Occipital lobe (tissue), 2 donors: ENCODE results near the gene MRPL52. TPM values are rescaled to one million over a fixed set of nuclear protein-coding genes. Genes with fewer than 3 reads are reported as not detected.
"Not testable (repeated sequence)": the region's sequence is repeated elsewhere in the genome, so short reads cannot be mapped to it uniquely, and the experiment has no call there.

Source experiments
- DNase-seq: peaks from one replicate; lab custom pipeline; 2025; lab: John Stamatoyannopoulos, UW
- total RNA-seq: library from RNA; depleted of rRNA; stranded (reverse); fragments of >200 nt; gene quantifications from one replicate; pipeline ENCODE4 v1.2.3, GENCODE V29; 2014

The MRPL52 gene
- total RNA-seq, 1 donor from 2014 or later = 16.4 TPM

- DNase-seq = no peak
Observed at GRCh38 chr14:22808388-22809209, 21.1 kb upstream of the MRPL52 start.

- no peak for DNase-seq
Observed at GRCh38 chr14:22811722-22812121, 18.0 kb upstream of the MRPL52 start.

- DNase-seq = no peak
Observed at GRCh38 chr14:22812744-22813143, 16.9 kb upstream of the MRPL52 start.

DNA sequence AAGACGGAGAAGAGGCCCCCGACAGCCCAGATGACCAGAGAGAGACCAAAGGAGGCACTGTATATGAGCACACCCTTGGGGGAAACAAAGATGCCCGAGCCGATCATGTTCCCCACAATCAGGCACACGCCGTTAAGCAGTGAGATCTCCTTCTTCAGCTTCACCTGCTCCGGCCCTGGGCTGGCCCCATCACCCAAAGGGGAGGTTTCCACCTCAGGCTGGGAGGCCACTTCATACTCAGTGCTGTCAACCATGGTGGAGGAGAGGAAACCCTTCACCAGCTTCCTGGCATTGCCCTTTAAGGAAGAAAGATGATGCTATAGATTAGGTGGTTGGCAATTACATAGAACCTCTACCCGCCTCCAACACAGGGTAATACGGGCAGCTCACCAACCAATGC, 16.5 kb upstream of the MRPL52 start:
- no peak for DNase-seq

- DNase-seq = no peak
Observed at GRCh38 chr14:22814373-22814772, 15.3 kb upstream of the MRPL52 start.

GRCh38 chr14:22814941-22815713, 14.6 kb upstream of the MRPL52 start, which contains the start of gene SLC7A7:
TSS of gene SLC7A7 (minus strand) at chr14:22815435. CDS start at chr14:22813398, 2,037 bp downstream.
- no peak for DNase-seq

GRCh38 chr14:22819151-22819988, 10.3 kb upstream of the MRPL52 start:
- DNase-seq = no peak

- no peak for DNase-seq
Observed at GRCh38 chr14:22820731-22821130, 9.0 kb upstream of the MRPL52 start.

GRCh38 chr14:22821193-22822015, 8.3 kb upstream of the MRPL52 start:
- DNase-seq = no peak

- DNase-seq = no peak
Observed at GRCh38 chr14:22822016-22822570, 7.6 kb upstream of the MRPL52 start.

DNA sequence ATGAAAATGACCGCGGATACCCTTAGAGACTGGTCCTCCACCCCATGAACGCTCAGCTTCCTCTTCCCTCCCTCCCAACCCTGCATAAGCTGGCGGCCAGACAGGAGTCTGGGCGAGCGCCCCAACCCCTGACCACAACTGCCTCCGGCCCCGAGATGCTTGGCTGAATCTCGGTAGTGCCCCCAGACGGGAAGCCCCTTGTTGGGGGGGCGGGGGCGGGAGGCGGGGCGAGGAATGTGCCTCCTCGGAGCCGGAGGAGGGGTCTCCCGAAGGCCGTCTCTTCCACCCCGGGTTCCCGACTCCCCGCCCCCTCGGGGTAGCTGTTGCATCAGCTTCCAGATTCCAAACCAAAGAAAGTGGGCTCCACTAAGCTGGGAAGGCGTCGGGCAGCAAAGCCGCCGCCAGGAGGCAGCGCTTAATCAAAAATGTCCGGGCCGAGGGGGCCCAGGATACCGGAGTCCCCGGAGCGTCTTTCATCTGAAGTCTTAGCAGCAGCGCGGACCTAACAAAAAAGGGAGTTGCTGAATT, 7.1 kb upstream of the MRPL52 start:
- no peak for DNase-seq

GRCh38 chr14:22824711-22825359, 4.9 kb upstream of the MRPL52 start:
- no peak for DNase-seq

DNA sequence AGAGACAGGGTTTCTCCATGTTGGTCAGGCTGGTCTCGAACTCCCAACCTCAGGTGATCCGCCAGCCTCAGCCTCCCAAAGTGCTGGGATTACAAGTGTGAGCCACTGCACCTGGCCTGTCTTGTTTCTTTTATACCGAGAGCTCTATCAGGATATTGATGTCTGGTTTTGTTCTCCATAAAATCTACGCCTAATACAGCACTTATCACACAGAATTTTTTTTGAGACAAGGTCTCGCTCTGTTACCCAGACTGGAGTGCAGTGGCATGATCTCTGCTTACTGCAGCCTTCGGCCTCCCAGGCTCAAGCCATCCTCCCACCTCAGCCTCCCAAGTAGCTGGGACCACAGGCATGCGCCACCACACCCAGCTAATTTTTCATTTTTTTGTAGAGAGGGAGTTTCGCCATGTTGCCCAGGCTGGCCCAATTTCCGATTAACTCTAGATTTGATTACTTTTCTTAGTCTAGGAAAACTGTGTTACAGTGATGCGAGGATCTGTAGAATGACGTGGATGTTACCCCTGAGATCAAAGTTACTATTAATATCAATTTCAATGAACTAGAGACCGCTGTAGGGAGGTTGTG, 519 bp upstream of the MRPL52 start:
- DNase-seq = not testable (repeated sequence)

- DNase-seq = no peak
Observed at GRCh38 chr14:22830443-22831010, 840 bp downstream of the MRPL52 start.

GRCh38 chr14:22835505-22835904, 5.8 kb downstream of the MRPL52 start:
- DNase-seq = no peak

- DNase-seq = no peak
Observed at GRCh38 chr14:22836301-22837113, 6.8 kb downstream of the MRPL52 start, which contains the start of gene MMP14. TSS of gene MMP14 (plus strand) at chr14:22836585. CDS start at chr14:22836818, 233 bp downstream.

DNA sequence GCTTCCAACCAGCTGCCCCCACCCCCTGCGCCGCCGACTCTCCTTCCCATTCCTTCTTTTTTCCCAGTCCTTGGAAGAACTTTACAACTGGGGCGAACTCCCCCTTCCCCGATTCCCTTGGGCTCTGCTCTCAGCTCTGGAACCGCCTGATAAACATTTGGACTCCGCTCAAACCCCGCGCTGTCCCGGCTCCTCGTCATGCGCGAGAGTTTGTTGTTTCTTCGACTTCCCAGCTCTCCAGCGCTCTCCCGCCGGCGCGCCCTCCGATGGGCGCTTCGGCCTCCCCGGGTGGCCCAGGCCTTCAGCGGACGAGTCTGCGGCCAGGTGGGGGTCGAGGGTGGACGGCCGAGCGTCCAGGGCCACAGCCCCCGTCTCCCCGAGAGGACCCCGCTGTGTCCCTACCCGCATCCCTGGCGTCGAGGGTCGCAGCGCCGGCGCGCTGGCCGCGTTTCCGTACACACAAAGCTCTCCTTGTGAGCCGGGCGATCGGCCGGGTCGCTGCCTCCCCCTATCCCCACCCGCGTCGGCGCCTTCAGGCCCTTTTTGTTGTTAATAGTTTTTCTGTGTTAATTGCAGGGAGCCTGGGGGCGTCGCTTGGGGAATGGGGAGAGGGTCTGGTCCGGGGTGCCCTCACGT, 7.5 kb downstream of the MRPL52 start:
- no peak for DNase-seq
